ENCODE results near the gene SGIP1.

The SGIP1 gene

DNA sequence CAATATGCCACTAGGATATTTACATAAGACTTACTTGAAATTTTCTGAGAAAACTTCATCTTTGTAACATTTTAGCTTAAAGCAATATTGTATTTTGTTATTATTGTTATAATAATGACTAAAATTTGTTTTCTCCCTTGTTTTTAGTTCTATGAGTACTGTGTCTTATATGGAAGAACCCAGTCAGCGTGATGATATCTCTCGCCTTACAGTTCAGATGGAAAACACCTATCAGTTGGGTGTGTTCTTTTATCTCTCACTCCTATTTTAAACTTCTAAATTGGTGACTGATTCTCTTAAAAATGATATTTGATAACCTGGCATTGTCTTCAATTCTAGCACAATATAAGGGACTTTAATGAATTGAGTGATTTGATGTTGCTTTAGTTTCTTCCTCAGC, 236.3 kb downstream of the SGIP1 start:
- no peak for DNase-seq (ENCODE audit: low spot score)
- H3K27ac ChIP-seq: no peak overlapping the region
- no peak for TF ChIP-seq CTCF (IDR thresholded peaks at IDR 0.05)

GRCh38 chr1:66770694-66771093, 236.7 kb downstream of the SGIP1 start:
- Histone ChIP-seq H3K27ac (no peak overlapping the region), H3K4me3 (no peak overlapping the region)
- no peak for TF ChIP-seq CTCF (IDR thresholded peaks at IDR 0.05)
- no peak for DNase-seq (ENCODE audit: low spot score)

More for the DNA sequence above, 236.3 kb downstream of the SGIP1 start:
- H3K4me3 ChIP-seq: no peak overlapping the region

GRCh38 chr1:66773227-66773626, 239.3 kb downstream of the SGIP1 start:
- no peak for TF ChIP-seq CTCF (IDR thresholded peaks at IDR 0.05)
- no peak for DNase-seq (ENCODE audit: low spot score)
- Histone ChIP-seq H3K4me3 (no peak overlapping the region), H3K27ac (no peak overlapping the region)

DNA sequence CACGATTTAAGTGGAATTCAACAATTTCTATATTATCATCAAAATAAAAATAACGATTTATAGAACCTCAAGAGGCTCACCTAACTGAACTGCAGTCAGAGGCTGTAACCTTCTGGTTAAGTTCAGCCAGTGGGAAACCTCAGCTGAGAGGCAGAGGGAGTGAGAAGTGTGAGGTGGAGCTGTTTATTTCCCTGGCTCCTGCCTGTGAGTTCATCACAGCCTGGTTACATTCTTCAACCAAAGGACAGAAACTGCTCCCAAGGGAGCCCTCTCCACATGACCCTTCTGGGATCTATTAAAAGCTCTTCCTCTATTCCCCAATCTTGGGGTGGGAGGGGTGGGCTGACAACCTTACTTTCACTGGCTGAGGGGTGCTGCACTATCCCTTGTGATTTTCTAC, 240.5 kb downstream of the SGIP1 start:
- TF ChIP-seq CTCF (IDR thresholded peaks at IDR 0.05): no peak
- H3K4me3 ChIP-seq: no peak overlapping the region
- H3K27ac ChIP-seq: no peak overlapping the region
- no peak for DNase-seq (ENCODE audit: low spot score)

GRCh38 chr1:66775646-66776045, 241.7 kb downstream of the SGIP1 start:
- Histone ChIP-seq H3K4me3 (no peak overlapping the region), H3K27ac (no peak overlapping the region)
- TF ChIP-seq CTCF (IDR thresholded peaks at IDR 0.05): no peak
- DNase-seq (ENCODE audit: low spot score): no peak

DNA sequence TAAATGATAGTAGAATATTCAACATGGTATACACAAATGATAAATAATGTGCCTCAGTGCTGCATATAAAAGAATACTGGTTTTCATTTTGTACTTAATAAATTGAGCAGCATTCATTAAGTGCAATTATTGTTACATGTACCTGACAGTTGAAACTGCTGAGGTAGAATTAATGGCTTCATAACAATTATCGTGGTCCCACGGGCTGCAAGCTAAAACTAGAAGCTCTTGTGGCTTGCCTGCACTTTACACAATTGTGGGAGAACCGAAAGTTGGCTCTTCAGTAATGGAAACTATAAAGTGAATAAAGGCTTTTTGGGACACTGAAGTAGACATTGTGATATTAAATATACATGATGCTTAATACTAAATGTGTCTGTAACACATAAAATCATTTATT, 243.9 kb downstream of the SGIP1 start:
- no peak overlapping the region for H3K27ac ChIP-seq
- no peak for TF ChIP-seq CTCF (IDR thresholded peaks at IDR 0.05)
- no peak overlapping the region for H3K4me3 ChIP-seq
- no peak for DNase-seq (ENCODE audit: low spot score)

DNA sequence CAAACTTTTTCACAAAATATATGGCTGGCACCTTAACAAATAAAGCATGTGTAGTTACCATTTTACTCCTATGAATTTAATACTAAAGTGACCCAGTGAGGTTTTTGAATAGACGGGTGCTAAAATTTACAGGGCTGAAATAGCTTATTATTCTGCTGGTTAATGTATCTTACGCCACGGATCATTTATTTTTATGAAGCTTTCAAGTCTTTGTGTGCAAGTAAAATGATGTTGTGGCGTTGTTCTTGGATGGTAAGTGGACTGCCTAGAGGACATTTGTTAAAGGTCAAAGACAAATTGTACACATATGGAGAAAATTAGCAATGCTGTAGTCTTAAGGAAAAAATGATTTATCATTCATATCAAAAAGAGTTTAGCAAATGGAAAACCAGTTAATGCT, 244.3 kb downstream of the SGIP1 start:
- no peak for DNase-seq (ENCODE audit: low spot score)
- Histone ChIP-seq H3K27ac (no peak overlapping the region), H3K4me3 (no peak overlapping the region)
- TF ChIP-seq CTCF (IDR thresholded peaks at IDR 0.05): no peak

Measured in coronary artery (tissue), 2 donors.